Measurements from ENCODE around the gene C16orf90. TPM values are rescaled to one million over a fixed set of nuclear protein-coding genes. Genes with fewer than 3 reads are reported as not detected.

Gene C16orf90, protein sequence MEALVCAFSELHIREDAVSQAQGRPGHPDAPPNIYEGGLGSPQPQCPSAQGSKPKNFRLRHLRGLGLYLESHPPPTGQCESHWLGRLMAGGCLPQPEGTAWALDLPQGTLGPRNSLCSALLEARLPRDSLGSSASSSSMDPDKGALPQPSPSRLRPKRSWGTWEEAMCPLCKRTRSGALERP
- polyA plus RNA-seq (2012; rRNA removed), result not detected in 2 replicates
- not detected in 2 replicates for polyA plus RNA-seq (2012; cell fraction: cytosol; rRNA removed)
- polyA plus RNA-seq (2012; cell fraction: nucleus; rRNA removed), result not detected in 2 replicates

DNA sequence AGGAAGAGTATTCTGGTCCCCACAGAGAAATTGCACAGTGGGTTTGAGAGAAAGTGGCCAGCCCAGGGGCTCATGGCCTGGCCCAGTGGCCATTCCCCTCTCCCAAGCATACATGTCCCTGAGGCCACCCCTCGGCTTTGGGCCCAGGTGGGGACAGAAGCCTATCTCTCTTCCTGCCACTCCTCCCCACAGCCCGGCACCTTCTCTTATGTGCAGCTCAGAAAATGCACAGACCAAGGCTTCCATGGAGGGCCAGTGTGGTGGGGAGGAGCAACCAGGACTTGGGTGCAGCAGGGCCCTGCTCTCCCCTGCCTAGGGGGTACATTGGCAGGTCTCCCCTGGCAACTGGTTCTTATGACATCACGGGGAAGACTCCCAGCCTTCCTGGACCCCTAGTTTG is at the start of gene C16orf90:
TSS of gene C16orf90 (minus strand) at position 314 of the 400 bp plus-strand sequence. CDS start at position 246, 68 bp downstream.
- WGBS (ENCODE audit: low lambda C conversion rate), result 93% methylated on average over 2 of the region's 3 CpGs
- Histone ChIP-seq H3K79me2 (ENCODE audit: insufficient read depth) (no peaks in the 10 kb centered on the region), H3K4me1 (ENCODE audit: control insufficient read depth in 1 of 2, insufficient read depth in 2 of 2, low read depth in 1 of 2, low read length in 1 of 2) (no peaks in the 10 kb centered on the region; a peak in 1 of 4 replicates), H2AFZ (ENCODE audit: low read depth) (no peak within 1 kb of the TSS), H3K4me2 (no peak within 1 kb of the TSS), H3K9me3 (no peaks in the 10 kb centered on the region), H4K20me1 (ENCODE audit: insufficient read depth) (no peaks in the 10 kb centered on the region), H3K27ac (ENCODE audit: low read depth in 2 of 2, low read length in 1 of 2) (no peak within 1 kb of the TSS), H3K9me2 (no peaks in the 10 kb centered on the region), H3K36me3 (replicated peaks in 1 of 2; ENCODE audit: control insufficient read depth in 1 of 2, insufficient read depth in 2 of 2, low read length in 1 of 2) (no peaks in the 10 kb centered on the region), H3F3A (replicated peaks; ENCODE audit: insufficient read depth) (peaks cover 3% of the 10 kb centered on the region), H3K9ac (no peak within 1 kb of the TSS), H3K4me3 (ENCODE audit: low read depth in 2 of 2, low read length in 1 of 2) (no peak within 1 kb of the TSS), H3K27me3 (ENCODE audit: insufficient read depth) (no peaks in the 10 kb centered on the region)
- TF ChIP-seq, protein P1, sequence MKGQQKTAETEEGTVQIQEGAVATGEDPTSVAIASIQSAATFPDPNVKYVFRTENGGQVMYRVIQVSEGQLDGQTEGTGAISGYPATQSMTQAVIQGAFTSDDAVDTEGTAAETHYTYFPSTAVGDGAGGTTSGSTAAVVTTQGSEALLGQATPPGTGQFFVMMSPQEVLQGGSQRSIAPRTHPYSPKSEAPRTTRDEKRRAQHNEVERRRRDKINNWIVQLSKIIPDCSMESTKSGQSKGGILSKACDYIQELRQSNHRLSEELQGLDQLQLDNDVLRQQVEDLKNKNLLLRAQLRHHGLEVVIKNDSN (IDR thresholded peaks at IDR 0.05; ENCODE audit: borderline replicate concordance, low read depth), result no peak
- TF ChIP-seq TEAD4 (IDR thresholded peaks at IDR 0.05; ENCODE audit: borderline replicate concordance, insufficient read depth) (no peak), YY1 (IDR thresholded peaks at IDR 0.05; ENCODE audit: low read depth) (no peak), EP300 (IDR thresholded peaks at IDR 0.05; ENCODE audit: borderline replicate concordance in 1 of 2, low read depth in 1 of 2, low read length in 1 of 2) (no peak), TAF1 (IDR thresholded peaks at IDR 0.05; ENCODE audit: borderline replicate concordance, low read depth, low read length) (no peak), NFIC (IDR thresholded peaks at IDR 0.05; ENCODE audit: borderline replicate concordance) (no peak), FOXJ3 (CRISPR knock-in tag; IDR thresholded peaks at IDR 0.05) (no peak), SMC3 (IDR thresholded peaks at IDR 0.05; ENCODE audit: low read depth, low read length) (no peak), ELF1 (IDR thresholded peaks at IDR 0.05) (no peak)
- TF ChIP-seq, protein P2, sequence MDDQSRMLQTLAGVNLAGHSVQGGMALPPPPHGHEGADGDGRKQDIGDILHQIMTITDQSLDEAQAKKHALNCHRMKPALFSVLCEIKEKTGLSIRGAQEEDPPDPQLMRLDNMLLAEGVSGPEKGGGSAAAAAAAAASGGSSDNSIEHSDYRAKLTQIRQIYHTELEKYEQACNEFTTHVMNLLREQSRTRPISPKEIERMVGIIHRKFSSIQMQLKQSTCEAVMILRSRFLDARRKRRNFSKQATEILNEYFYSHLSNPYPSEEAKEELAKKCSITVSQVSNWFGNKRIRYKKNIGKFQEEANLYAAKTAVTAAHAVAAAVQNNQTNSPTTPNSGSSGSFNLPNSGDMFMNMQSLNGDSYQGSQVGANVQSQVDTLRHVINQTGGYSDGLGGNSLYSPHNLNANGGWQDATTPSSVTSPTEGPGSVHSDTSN (IDR thresholded peaks at IDR 0.05), result no peak
- TF ChIP-seq, protein P3, sequence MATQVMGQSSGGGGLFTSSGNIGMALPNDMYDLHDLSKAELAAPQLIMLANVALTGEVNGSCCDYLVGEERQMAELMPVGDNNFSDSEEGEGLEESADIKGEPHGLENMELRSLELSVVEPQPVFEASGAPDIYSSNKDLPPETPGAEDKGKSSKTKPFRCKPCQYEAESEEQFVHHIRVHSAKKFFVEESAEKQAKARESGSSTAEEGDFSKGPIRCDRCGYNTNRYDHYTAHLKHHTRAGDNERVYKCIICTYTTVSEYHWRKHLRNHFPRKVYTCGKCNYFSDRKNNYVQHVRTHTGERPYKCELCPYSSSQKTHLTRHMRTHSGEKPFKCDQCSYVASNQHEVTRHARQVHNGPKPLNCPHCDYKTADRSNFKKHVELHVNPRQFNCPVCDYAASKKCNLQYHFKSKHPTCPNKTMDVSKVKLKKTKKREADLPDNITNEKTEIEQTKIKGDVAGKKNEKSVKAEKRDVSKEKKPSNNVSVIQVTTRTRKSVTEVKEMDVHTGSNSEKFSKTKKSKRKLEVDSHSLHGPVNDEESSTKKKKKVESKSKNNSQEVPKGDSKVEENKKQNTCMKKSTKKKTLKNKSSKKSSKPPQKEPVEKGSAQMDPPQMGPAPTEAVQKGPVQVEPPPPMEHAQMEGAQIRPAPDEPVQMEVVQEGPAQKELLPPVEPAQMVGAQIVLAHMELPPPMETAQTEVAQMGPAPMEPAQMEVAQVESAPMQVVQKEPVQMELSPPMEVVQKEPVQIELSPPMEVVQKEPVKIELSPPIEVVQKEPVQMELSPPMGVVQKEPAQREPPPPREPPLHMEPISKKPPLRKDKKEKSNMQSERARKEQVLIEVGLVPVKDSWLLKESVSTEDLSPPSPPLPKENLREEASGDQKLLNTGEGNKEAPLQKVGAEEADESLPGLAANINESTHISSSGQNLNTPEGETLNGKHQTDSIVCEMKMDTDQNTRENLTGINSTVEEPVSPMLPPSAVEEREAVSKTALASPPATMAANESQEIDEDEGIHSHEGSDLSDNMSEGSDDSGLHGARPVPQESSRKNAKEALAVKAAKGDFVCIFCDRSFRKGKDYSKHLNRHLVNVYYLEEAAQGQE (IDR thresholded peaks at IDR 0.05; ENCODE audit: low read depth, low read length), result no peak
- TF ChIP-seq, protein P4, sequence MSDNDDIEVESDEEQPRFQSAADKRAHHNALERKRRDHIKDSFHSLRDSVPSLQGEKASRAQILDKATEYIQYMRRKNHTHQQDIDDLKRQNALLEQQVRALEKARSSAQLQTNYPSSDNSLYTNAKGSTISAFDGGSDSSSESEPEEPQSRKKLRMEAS (IDR thresholded peaks at IDR 0.05; ENCODE audit: low read depth), result no peak
- TF ChIP-seq, protein P5, sequence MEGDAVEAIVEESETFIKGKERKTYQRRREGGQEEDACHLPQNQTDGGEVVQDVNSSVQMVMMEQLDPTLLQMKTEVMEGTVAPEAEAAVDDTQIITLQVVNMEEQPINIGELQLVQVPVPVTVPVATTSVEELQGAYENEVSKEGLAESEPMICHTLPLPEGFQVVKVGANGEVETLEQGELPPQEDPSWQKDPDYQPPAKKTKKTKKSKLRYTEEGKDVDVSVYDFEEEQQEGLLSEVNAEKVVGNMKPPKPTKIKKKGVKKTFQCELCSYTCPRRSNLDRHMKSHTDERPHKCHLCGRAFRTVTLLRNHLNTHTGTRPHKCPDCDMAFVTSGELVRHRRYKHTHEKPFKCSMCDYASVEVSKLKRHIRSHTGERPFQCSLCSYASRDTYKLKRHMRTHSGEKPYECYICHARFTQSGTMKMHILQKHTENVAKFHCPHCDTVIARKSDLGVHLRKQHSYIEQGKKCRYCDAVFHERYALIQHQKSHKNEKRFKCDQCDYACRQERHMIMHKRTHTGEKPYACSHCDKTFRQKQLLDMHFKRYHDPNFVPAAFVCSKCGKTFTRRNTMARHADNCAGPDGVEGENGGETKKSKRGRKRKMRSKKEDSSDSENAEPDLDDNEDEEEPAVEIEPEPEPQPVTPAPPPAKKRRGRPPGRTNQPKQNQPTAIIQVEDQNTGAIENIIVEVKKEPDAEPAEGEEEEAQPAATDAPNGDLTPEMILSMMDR (IDR thresholded peaks at IDR 0.05), result no peak
- DNase-seq, result no peak
- ChIA-PET POLR2A (no interaction called here), CTCF (no interaction called here)

All from SK-N-SH (cell line).